HCT116 (cell line): Measurements from ENCODE around the gene ELN. TPM values are rescaled to one million over a fixed set of nuclear protein-coding genes. Genes with fewer than 3 reads are reported as not detected.

Experiments used
- ATAC-seq: fragments of 200-7000 bp; cut with Tn5 transposase; 2 replicates; pipeline ENCODE4 v1.9.1; 2020; ENCODE audit warnings: mild to moderate bottlenecking, moderate library complexity
- BruUV-seq: library from RNA; stranded (reverse); fragments of 400-500 nt; replicated peaks from 2 replicates; lab custom pipeline; 2021; lab: Mats Ljungman, UMichigan
- CTCF ChIA-PET: fragments of 300-600 bp; sonication (Branson Sonifier 250); formaldehyde crosslinking; loops from one replicate; lab custom pipeline; 2021; ENCODE audit warnings: antibody characterized with exemption; lab: Charles Lee
- POLR2A ChIA-PET: fragments of 300-600, 350-600 bp; sonication (Branson Sonifier 250); formaldehyde crosslinking; loops from one replicate; lab custom pipeline; 2021; ENCODE audit warnings: antibody characterized with exemption; lab: Charles Lee
- RAD21 ChIA-PET, 2 experiments: fragments of 300-600 bp; sonication (Branson Sonifier 250); formaldehyde crosslinking; loops; one replicate each; lab custom pipeline; 2023; ENCODE audit warnings: low total read pairs in 2 of 2; ENCODE audit not compliant: uncharacterized antibody in 2 of 2, unreplicated experiment in 2 of 2, low non-redundant PET in 1 of 2; lab: Charles Lee
- DNase-seq: peaks from one replicate; pipeline ENCODE4 v3.0.0-alpha.2; 2010; ENCODE audit warnings: low read depth, low spot score
- H2AFZ ChIP-seq: fragments of 200-600 bp; shearing (Covaris generic), sonication (generic); 2 replicates; pipeline ENCODE4 v1.6.1; 2017; ENCODE audit warnings: low read depth, mixed run types, mixed read lengths, antibody characterized with exemption, low read length; ENCODE audit not compliant: poor library complexity, severe bottlenecking
- H3K27ac ChIP-seq: 2 replicates; pipeline ENCODE4 v1.5.1; 2012; ENCODE audit warnings: low read depth, low read length
- H3K27me3 ChIP-seq: fragments of 200-600 bp; sonication (generic); 2 replicates; pipeline ENCODE4 v1.6.1; 2016; ENCODE audit warnings: mixed run types, low read length, mixed read lengths; ENCODE audit not compliant: insufficient read depth
- H3K36me3 ChIP-seq, 2 experiments: fragments of 200-500 bp in 1 of 2; fragments of 200-600 bp in 1 of 2; sonication (Bioruptor generic) in 1 of 2; sonication (generic) in 1 of 2; 2 replicates each; pipeline versions ENCODE4 v1.5.1 to v1.6.1; 2014 to 2016; ENCODE audit warnings: low read length in 2 of 2, inconsistent platforms in 1 of 2, mixed read lengths in 1 of 2, mixed run types in 1 of 2; ENCODE audit not compliant: insufficient read depth in 2 of 2, control insufficient read depth in 1 of 2
- H3K4me1 ChIP-seq, 2 experiments: fragments of 200-600 bp in 1 of 2; sonication (generic) in 1 of 2; 2 replicates each; pipeline versions ENCODE4 v1.5.1 to v1.6.1; 2012 to 2017; ENCODE audit warnings: low read length in 2 of 2, inconsistent platforms in 1 of 2, mild to moderate bottlenecking in 1 of 2, mixed read lengths in 1 of 2, mixed run types in 1 of 2, moderate library complexity in 1 of 2; ENCODE audit not compliant: insufficient read depth in 2 of 2, control insufficient read depth in 1 of 2
- H3K4me2 ChIP-seq: fragments of 200-600 bp; sonication (generic); 2 replicates; pipeline ENCODE4 v1.6.1; 2017; ENCODE audit warnings: mixed run types, low read length, mixed read lengths
- H3K4me3 ChIP-seq, 2 experiments: fragments of 200-600 bp in 1 of 2; sonication (generic) in 1 of 2; replicated peaks in 1 of 2; 2 replicates each; pipeline ENCODE4 v1.5.1; 2011 to 2016; ENCODE audit warnings: low read length in 2 of 2, control low read depth in 1 of 2, low read depth in 1 of 2, mild to moderate bottlenecking in 1 of 2, mixed read lengths in 1 of 2, mixed run types in 1 of 2
- H3K79me2 ChIP-seq: fragments of 200-600 bp; sonication (generic); 2 replicates; pipeline ENCODE4 v1.6.1; 2017; ENCODE audit warnings: mild to moderate bottlenecking, mixed run types, low read length, moderate library complexity, mixed read lengths; ENCODE audit not compliant: insufficient read depth
- H3K9ac ChIP-seq: fragments of 200-600 bp; sonication (generic); 2 replicates; pipeline ENCODE4 v1.6.1; 2016; ENCODE audit warnings: low read length, mixed read lengths
- H3K9me2 ChIP-seq: fragments of 200-600 bp; sonication (generic), shearing (Covaris generic); 2 replicates; pipeline ENCODE4 v1.6.1; 2017; ENCODE audit warnings: mixed run types, mild to moderate bottlenecking, moderate library complexity; ENCODE audit not compliant: insufficient read depth
- H3K9me3 ChIP-seq, 2 experiments: fragments of 200-500 bp in 1 of 2; fragments of 200-600 bp in 1 of 2; sonication (Bioruptor generic) in 1 of 2; sonication (generic) in 1 of 2; 2 replicates each; pipeline ENCODE4 v1.6.1; 2014 to 2017; ENCODE audit warnings: low read length in 2 of 2, mixed read lengths in 2 of 2, inconsistent platforms in 1 of 2, low read depth in 1 of 2, mild to moderate bottlenecking in 1 of 2, mixed run types in 1 of 2, moderate library complexity in 1 of 2; ENCODE audit not compliant: control insufficient read depth in 1 of 2, insufficient read depth in 1 of 2
- H4K20me1 ChIP-seq: fragments of 200-600 bp; sonication (generic), shearing (Covaris generic); 2 replicates; pipeline ENCODE4 v1.6.1; 2017; ENCODE audit warnings: mixed run types, mild to moderate bottlenecking, moderate library complexity; ENCODE audit not compliant: insufficient read depth
- CEBPB ChIP-seq: IDR thresholded peaks from 2 replicates; pipeline ENCODE4 v1.6.1; 2012; ENCODE audit warnings: low read depth
- EGR1 ChIP-seq: IDR thresholded peaks from 2 replicates; pipeline ENCODE4 v1.6.1; 2012; ENCODE audit warnings: low read depth
- EZH2 ChIP-seq: fragments of 200-600 bp; sonication (generic); IDR thresholded peaks from 2 replicates; pipeline ENCODE4 v1.6.1; 2017; ENCODE audit warnings: antibody characterized with exemption, mixed run types
- JUND ChIP-seq: IDR thresholded peaks from 2 replicates; pipeline ENCODE4 v1.6.1; 2012
- MAX ChIP-seq: IDR thresholded peaks from 2 replicates; pipeline ENCODE4 v1.6.1; 2012
- POLR2A ChIP-seq: IDR thresholded peaks from 2 replicates; pipeline ENCODE4 v1.7.0; 2011; ENCODE audit warnings: borderline replicate concordance; ENCODE audit not compliant: insufficient read depth, insufficient read length; ENCODE audit errors: extremely low read depth
- POLR2AphosphoS5 ChIP-seq: IDR thresholded peaks from 2 replicates; pipeline ENCODE4 v1.6.1; 2011; ENCODE audit warnings: mild to moderate bottlenecking, low read depth, low read length, moderate library complexity
- TCF7L2 ChIP-seq: IDR thresholded peaks from 2 replicates; pipeline ENCODE4 v1.7.0; 2011; ENCODE audit warnings: borderline replicate concordance, inconsistent platforms; ENCODE audit not compliant: insufficient read depth, insufficient read length; ENCODE audit errors: extremely low read depth
- YY1 ChIP-seq: IDR thresholded peaks from 2 replicates; pipeline ENCODE4 v1.6.1; 2011; ENCODE audit warnings: low read length, low read depth, moderate library complexity, mild to moderate bottlenecking; ENCODE audit not compliant: insufficient replicate concordance; ENCODE audit errors: extremely low read depth
- ZFX ChIP-seq: fragments of 450-650 bp; IDR thresholded peaks from 2 replicates; pipeline ENCODE4 v1.6.1; 2017
- intact Hi-C: fragments of 100-400 bp; cut with micrococcal nuclease; formaldehyde crosslinking; loops from 2 replicates; pipeline ENCODE4 v1.10.0; 2022
- total RNA-seq: library from RNA; stranded (reverse); gene quantifications from one replicate; pipeline ENCODE4 v1.2.1, GENCODE V29; 2021; ENCODE audit not compliant: unreplicated experiment
- TF ChIP-seq, protein P1 (sequence below), 3 experiments: fragments of 200-600 bp in 1 of 3; sonication (generic) in 1 of 3; IDR thresholded peaks in 2 of 3; conservative IDR thresholded peaks in 1 of 3; 2 replicates each; pipeline ENCODE4 v1.5.1; 2012 to 2017; ENCODE audit warnings: low read depth in 2 of 3, low read length in 2 of 3, antibody characterized with exemption in 1 of 3, borderline replicate concordance in 1 of 3, control low read depth in 1 of 3, mild to moderate bottlenecking in 1 of 3, mixed read lengths in 1 of 3, mixed run types in 1 of 3, moderate library complexity in 1 of 3; ENCODE audit not compliant: insufficient read depth in 1 of 3
- TF ChIP-seq, protein P2 (sequence below): IDR thresholded peaks from 2 replicates; pipeline ENCODE4 v1.6.1; 2012
- TF ChIP-seq, protein P3 (sequence below): IDR thresholded peaks from 2 replicates; pipeline ENCODE4 v1.6.1; 2011; ENCODE audit warnings: mild to moderate bottlenecking, low read length, moderate library complexity; ENCODE audit not compliant: insufficient replicate concordance; ENCODE audit errors: extremely low read depth

Gene ELN
- total RNA-seq, 1 experiment from 2014 or later: 0.17 TPM

DNA sequence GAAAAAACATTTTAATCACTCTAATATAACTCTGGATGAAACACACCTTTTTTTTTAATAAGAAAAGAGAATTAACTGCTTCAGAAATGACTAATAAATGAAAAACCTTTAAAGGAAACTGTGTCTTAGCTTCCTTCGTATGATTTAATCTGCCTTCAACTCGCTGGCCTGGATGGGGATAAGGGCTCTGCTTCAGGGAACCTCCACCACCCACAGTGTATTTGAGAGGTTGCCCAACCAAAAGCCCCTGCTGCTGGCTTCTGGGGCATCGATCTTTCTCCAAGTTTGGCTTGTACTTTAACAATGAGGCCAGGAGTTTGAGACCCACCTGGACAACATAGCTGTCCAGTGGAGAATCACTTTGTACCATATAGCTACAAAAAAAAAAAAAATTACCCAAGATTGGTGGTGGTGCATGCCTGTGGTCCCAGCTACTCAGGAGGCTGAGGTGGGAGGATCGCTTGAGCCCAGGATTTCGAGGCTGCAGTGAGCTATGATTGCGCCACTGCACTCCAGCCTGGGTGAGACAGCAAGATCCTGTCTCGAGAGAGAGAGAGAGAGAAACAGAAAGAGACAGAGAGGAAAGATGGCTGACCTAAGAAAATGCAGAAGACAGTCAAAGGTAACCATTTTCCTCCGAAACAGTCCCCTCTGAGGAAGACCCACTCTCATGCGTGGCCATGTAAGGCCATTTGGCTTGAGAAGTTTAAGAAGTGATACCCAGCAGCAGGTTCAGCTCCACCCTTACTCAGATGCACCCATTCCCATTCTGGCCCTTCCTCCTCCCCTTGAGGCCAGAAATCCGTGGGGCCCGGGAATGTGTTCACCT lies 42.0 kb downstream of the ELN start:
- H3K9me2 ChIP-seq: no peaks in the 10 kb centered on the region
- H4K20me1 ChIP-seq: no peaks in the 10 kb centered on the region
- no TSS peak for BruUV-seq
- H3K4me2 ChIP-seq: no peak overlapping the region
- no peak overlapping the region for H3K27ac ChIP-seq
- H3K36me3 ChIP-seq: no peaks in the 10 kb centered on the region
- no peak overlapping the region for H3K4me3 ChIP-seq
- no peak for TF ChIP-seq CEBPB
- no peak for TF ChIP-seq EZH2
- TF ChIP-seq, protein P1, sequence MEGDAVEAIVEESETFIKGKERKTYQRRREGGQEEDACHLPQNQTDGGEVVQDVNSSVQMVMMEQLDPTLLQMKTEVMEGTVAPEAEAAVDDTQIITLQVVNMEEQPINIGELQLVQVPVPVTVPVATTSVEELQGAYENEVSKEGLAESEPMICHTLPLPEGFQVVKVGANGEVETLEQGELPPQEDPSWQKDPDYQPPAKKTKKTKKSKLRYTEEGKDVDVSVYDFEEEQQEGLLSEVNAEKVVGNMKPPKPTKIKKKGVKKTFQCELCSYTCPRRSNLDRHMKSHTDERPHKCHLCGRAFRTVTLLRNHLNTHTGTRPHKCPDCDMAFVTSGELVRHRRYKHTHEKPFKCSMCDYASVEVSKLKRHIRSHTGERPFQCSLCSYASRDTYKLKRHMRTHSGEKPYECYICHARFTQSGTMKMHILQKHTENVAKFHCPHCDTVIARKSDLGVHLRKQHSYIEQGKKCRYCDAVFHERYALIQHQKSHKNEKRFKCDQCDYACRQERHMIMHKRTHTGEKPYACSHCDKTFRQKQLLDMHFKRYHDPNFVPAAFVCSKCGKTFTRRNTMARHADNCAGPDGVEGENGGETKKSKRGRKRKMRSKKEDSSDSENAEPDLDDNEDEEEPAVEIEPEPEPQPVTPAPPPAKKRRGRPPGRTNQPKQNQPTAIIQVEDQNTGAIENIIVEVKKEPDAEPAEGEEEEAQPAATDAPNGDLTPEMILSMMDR (IDR thresholded peaks at IDR 0.05 in 2 of 3, conservative IDR thresholded peaks at IDR 0.05 in 1 of 3; ENCODE audit: borderline replicate concordance in 1 of 3, insufficient read depth in 1 of 3, low read depth in 2 of 3, low read length in 2 of 3): no peak
- TF ChIP-seq EGR1: no peak
- no peak for TF ChIP-seq ZFX
- TF ChIP-seq POLR2A: no peak
- TF ChIP-seq TCF7L2: no peak
- TF ChIP-seq POLR2AphosphoS5: no peak
- TF ChIP-seq, protein P2, sequence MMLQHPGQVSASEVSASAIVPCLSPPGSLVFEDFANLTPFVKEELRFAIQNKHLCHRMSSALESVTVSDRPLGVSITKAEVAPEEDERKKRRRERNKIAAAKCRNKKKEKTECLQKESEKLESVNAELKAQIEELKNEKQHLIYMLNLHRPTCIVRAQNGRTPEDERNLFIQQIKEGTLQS: no peak
- TF ChIP-seq JUND: no peak
- no peak for TF ChIP-seq MAX
- TF ChIP-seq, protein P3, sequence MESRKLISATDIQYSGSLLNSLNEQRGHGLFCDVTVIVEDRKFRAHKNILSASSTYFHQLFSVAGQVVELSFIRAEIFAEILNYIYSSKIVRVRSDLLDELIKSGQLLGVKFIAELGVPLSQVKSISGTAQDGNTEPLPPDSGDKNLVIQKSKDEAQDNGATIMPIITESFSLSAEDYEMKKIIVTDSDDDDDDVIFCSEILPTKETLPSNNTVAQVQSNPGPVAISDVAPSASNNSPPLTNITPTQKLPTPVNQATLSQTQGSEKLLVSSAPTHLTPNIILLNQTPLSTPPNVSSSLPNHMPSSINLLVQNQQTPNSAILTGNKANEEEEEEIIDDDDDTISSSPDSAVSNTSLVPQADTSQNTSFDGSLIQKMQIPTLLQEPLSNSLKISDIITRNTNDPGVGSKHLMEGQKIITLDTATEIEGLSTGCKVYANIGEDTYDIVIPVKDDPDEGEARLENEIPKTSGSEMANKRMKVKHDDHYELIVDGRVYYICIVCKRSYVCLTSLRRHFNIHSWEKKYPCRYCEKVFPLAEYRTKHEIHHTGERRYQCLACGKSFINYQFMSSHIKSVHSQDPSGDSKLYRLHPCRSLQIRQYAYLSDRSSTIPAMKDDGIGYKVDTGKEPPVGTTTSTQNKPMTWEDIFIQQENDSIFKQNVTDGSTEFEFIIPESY: no peak
- no peak for TF ChIP-seq YY1
- POLR2A ChIA-PET: interaction anchor here (1.0 kb wide), 1 partner anchor 9 kb away, joined by 4 read pairs; no protein-coding TSS in a partner anchor
- no peak overlapping the region for H2AFZ ChIP-seq
- no peaks in the 10 kb centered on the region for H3K9me3 ChIP-seq
- RAD21 ChIA-PET: no interaction called here
- ATAC-seq (no peak), DNase-seq (no peak)
- H3K4me1 ChIP-seq: peaks cover 10 to 27% of the 10 kb centered on the region in 2 experiments
- no peaks in the 10 kb centered on the region for H3K27me3 ChIP-seq
- CTCF ChIA-PET: interaction anchor here (1.1 to 3.2 kb wide), 5 partner anchors 9 to 330 kb away, joined by 3 to 12 read pairs (median 6); no protein-coding TSS in a partner anchor
- intact Hi-C loops: loop anchor here (2.0 to 5.0 kb wide), 3 partner anchors 113 to 332 kb away; no protein-coding TSS in a partner anchor
- H3K79me2 ChIP-seq: no peaks in the 10 kb centered on the region
- H3K9ac ChIP-seq: no peak overlapping the region
